ENCODE data around the gene UTS2R.

DNA sequence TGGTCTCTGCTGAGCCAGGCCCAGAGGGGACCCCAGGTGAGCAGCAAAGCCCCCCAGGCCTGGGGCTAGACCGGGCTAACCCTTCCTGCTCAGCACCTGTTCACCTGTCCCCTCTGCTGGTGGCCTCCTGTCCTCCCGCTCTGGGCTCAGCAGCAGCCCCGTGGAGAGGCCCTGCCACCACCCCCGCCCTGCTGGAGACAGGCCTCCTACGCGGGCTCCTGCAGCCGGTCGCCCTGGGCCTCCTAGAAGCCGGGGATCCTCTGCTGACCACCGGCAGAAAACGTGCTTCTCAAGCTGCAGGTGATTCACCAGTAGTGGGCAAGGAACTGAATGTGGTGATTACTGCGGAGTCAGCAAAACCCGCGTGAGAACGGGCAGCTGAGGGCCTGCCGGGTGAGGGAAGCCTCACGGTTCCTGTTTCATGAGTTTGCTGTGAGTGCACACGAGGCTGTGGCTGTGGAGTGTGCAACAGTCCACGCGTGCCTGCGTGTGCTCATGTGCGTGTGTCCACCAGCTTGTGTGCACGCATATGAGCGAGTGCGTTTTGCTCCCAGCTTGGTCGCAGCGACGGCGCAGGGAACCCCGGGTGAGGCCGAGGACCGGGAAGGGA, 38.8 kb upstream of the UTS2R start:
- TF ChIP-seq, protein P1, sequence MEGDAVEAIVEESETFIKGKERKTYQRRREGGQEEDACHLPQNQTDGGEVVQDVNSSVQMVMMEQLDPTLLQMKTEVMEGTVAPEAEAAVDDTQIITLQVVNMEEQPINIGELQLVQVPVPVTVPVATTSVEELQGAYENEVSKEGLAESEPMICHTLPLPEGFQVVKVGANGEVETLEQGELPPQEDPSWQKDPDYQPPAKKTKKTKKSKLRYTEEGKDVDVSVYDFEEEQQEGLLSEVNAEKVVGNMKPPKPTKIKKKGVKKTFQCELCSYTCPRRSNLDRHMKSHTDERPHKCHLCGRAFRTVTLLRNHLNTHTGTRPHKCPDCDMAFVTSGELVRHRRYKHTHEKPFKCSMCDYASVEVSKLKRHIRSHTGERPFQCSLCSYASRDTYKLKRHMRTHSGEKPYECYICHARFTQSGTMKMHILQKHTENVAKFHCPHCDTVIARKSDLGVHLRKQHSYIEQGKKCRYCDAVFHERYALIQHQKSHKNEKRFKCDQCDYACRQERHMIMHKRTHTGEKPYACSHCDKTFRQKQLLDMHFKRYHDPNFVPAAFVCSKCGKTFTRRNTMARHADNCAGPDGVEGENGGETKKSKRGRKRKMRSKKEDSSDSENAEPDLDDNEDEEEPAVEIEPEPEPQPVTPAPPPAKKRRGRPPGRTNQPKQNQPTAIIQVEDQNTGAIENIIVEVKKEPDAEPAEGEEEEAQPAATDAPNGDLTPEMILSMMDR (IDR thresholded peaks at IDR 0.05): no peak
- TF ChIP-seq POLR2A (IDR thresholded peaks at IDR 0.05): no peak
